D721Med (cell line): Measurements from ENCODE around the gene PEMT.
A peak's percentile ranks its signal among the peaks of the same experiment; 100 is the strongest.

Experiments used
- DNase-seq: peaks from one replicate; pipeline ENCODE4 v3.0.0; 2011; ENCODE audit warnings: low spot score; ENCODE audit not compliant: insufficient read length
- FAIRE-seq: peaks from 2 replicates; lab custom pipeline; 2011; peaks lifted over from hg19 to GRCh38; lab: Jason Lieb, UNC
- TF ChIP-seq, protein P1 (sequence below): IDR thresholded peaks from 2 replicates; pipeline ENCODE4 v1.5.1; 2012; ENCODE audit warnings: mild to moderate bottlenecking, control low read depth; ENCODE audit not compliant: insufficient read depth; ENCODE audit errors: missing control alignments

Gene PEMT

DNA sequence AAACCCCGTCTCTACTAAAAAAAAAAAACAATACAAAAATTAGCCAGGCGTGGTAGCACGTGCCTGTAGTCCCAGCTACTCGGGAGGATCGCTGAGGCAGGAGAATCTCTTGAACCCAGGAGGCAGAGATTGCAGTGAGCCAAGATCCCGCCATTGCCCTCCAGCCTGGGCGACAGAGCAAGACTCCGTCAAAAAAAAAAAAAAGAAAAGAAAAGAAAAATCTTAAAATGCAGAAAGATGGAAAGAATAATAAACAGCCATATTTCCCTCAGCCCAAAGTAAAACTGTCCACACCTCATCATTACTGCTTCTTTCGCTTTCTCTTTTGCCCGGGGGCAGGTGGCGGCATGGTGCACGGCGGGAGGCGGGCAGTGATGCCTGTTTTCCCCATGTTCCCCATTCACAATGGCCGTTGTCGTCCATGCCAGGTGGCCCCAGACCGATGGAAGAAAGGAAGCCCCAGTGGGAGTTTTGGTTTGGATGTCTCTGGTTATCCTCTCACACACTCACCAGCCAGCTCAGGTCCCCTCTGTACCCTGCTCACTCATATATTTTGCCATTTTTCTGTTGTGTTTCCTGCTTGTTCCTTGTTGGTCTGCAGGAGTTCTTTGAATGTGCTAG is 37.0 kb upstream of the PEMT start:
- DNase-seq (no peak), FAIRE-seq (no peak)
- TF ChIP-seq, protein P1, sequence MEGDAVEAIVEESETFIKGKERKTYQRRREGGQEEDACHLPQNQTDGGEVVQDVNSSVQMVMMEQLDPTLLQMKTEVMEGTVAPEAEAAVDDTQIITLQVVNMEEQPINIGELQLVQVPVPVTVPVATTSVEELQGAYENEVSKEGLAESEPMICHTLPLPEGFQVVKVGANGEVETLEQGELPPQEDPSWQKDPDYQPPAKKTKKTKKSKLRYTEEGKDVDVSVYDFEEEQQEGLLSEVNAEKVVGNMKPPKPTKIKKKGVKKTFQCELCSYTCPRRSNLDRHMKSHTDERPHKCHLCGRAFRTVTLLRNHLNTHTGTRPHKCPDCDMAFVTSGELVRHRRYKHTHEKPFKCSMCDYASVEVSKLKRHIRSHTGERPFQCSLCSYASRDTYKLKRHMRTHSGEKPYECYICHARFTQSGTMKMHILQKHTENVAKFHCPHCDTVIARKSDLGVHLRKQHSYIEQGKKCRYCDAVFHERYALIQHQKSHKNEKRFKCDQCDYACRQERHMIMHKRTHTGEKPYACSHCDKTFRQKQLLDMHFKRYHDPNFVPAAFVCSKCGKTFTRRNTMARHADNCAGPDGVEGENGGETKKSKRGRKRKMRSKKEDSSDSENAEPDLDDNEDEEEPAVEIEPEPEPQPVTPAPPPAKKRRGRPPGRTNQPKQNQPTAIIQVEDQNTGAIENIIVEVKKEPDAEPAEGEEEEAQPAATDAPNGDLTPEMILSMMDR: no peak

DNA sequence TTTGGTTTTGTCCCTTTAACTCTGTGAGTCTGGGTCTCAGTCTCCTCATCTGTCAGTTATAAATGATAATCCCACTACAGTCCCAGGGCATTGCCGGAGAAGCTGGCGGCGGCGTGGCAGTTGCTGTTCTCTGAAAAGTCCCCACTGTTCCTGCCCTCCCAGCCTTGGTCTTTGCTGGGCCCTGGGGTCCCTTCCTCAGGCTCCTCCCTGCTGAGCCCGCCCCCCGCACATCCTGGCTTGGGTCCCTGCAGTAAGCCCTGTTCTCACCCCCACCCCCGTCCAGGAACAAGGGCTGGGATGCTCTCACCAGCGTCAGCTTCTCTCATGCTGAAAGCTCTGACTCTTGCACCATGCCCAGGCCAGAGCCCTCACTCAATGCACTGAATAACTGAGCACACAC is 35.3 kb upstream of the PEMT start:
- no peak for FAIRE-seq
- TF ChIP-seq, protein P1: no peak

DNA sequence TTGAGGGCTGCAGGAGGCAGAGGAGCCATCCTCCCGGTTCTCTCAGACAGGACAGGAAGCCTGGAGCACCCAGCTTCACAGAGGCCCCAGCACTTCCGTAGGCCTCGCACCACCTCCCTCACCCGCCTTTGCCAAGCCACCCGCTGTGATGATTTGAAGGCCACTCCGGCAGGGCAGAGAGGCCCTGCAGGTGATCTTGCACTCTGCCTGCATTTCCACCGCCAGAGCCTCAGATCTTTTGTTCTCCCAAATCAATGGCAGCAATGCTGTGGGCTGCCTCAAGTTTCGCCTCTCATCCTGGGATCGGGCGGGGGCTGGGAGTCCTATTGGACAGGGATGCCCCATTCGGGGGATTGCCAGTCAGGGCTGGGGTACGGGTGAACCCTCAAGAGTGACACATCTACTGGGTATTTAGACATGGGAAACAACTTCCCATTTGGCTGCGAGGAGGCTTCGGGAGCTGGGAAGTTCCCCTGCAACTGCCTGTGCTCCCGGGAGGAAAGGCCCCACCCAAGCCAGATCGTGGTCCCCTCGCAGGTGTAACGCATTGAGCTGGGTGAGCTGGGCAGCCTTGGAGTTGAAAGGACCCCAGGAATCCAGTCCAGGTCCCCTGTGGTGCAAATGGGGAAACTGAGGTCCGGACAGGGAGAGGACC is 34.8 kb upstream of the PEMT start:
- FAIRE-seq (no peak), DNase-seq (no peak)
- TF ChIP-seq, protein P1: no peak

More for the DNA sequence above, 35.3 kb upstream of the PEMT start:
- no peak for DNase-seq

DNA sequence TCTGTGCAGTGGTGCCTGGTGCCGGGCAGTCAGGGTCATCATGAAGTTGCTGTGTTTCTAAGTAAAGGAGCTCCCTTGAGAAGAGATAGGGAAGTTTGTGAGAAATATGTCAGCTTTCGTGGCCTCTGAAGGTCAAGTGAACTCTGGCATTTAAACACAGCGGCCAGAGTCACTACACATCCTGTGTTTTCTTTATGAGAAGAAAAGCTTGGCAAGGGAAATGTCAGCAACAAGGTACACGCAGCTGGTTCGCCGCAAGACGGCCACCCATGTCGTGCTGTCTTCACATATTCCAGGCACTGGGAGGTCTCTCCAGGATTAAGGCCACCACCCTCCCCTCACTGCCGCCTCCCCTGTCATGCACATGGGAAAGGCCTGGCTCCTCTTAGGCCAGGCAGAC is 33.2 kb upstream of the PEMT start:
- TF ChIP-seq, protein P1: no peak
- DNase-seq (no peak), FAIRE-seq (no peak)

DNA sequence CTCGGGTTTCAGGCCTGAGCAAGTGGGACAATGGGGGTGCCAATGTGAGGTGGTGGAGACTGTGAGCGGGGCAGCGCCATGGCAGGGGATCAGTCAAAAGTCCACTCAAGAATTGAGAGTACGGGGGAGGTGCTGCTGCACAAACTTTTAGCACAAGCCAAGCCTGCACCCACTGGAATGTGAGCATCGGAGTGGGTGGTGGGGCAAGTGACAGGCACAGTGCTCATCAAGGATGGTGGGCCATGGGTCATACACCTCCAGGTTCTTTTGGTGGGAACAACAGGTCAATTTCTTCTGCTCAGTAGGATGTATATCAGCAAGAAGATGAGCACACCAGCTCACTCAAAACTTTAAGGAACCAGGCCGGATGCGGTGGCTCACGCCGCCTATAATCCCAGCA is 32.4 kb upstream of the PEMT start:
- TF ChIP-seq, protein P1: no peak
- FAIRE-seq: no peak
- DNase-seq: no peak

DNA sequence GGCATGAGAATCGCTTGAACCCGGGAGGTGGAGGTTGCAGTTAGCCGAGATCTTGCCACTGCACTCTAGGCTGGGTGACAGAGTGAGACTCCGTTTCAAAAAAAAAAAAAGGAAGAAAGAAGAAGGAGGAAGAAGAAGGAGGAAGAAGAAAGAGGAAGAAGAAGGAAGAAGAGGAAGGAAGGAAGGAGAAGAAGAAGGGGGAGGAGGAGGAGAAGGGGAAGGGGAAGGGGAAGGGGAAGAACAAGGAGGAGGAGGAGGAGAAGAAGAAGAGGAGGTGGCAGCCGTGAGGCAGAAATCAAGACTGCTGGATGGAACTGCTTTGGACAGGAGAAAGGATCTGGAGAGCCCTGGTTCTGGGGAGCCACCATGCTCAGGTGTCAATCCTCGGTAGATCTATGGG is 29.7 kb upstream of the PEMT start:
- FAIRE-seq (no peak), DNase-seq (no peak)
- TF ChIP-seq, protein P1: no peak

DNA sequence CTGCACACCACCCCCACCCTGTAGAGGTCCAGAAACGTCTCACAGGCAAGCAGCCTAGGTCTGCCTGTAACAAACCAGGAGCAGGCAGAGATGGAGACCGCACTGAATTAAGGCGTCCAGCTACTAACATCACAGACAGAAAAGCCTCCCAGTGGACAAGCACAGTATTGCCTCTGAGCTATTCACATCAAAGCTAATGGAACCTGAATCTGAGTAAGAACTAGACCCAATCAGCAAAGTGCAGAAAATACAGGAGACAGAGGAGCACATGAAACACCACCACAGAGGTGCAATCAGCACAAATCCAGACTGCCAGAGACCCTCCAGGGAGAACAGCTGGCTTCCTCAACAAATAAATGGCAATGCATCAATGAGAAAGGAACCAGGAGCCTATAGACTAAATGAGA is 22.2 kb upstream of the PEMT start:
- TF ChIP-seq, protein P1: peak; percentile 40
- peak; percentile 95 for FAIRE-seq
- peak; percentile 47 for DNase-seq
